Fibroblast of lung (primary cell): ENCODE results near the gene AKAP6. TPM values are rescaled to one million over a fixed set of nuclear protein-coding genes. Genes with fewer than 3 reads are reported as not detected.

ENCODE experiments used
- DNase-seq, 2 donors: peaks; one replicate each; pipeline versions ENCODE4 v3.0.0 to v3.0.0-alpha.2; 2010; ENCODE audit warnings: low read depth in 2 of 2
- H2AFZ ChIP-seq: 2 replicates; pipeline ENCODE4 v1.5.1; 2012; ENCODE audit warnings: low read length, control low read depth, inconsistent platforms
- H3K27ac ChIP-seq: 2 replicates; pipeline ENCODE4 v1.5.1; 2011; ENCODE audit warnings: low read length, control low read depth; ENCODE audit not compliant: insufficient read depth
- H3K27me3 ChIP-seq: 2 replicates; pipeline ENCODE4 v1.5.1; 2011; ENCODE audit warnings: mild to moderate bottlenecking, low read length; ENCODE audit not compliant: control insufficient read depth, insufficient read depth
- H3K36me3 ChIP-seq: 2 replicates; pipeline ENCODE4 v1.5.1; 2011; ENCODE audit warnings: low read length; ENCODE audit not compliant: control insufficient read depth, insufficient read depth
- H3K4me1 ChIP-seq: 2 replicates; pipeline ENCODE4 v1.5.1; 2011; ENCODE audit warnings: low read length; ENCODE audit not compliant: control insufficient read depth, insufficient read depth; ENCODE audit errors: extremely low read depth
- H3K4me2 ChIP-seq: 2 replicates; pipeline ENCODE4 v1.5.1; 2011; ENCODE audit warnings: low read length, control low read depth; ENCODE audit not compliant: insufficient read depth; ENCODE audit errors: extremely low read depth
- H3K4me3 ChIP-seq, 4 experiments: fragments of 200-600 bp in 1 of 4; sonication (generic) in 1 of 4; replicated peaks in 1 of 4; 2 replicates each; pipeline ENCODE4 v1.5.1; 2011 to 2016; ENCODE audit warnings: low read length in 4 of 4, low read depth in 3 of 4, mild to moderate bottlenecking in 3 of 4, control low read depth in 2 of 4, inconsistent platforms in 1 of 4, mixed read lengths in 1 of 4; ENCODE audit not compliant: insufficient read depth in 1 of 4; ENCODE audit errors: control extremely low read depth in 1 of 4
- H3K79me2 ChIP-seq: 2 replicates; pipeline ENCODE4 v1.5.1; 2012; ENCODE audit warnings: mild to moderate bottlenecking, low read length, inconsistent platforms; ENCODE audit not compliant: control insufficient read depth, insufficient read depth
- H3K9ac ChIP-seq: 2 replicates; pipeline ENCODE4 v1.5.1; 2011; ENCODE audit warnings: mild to moderate bottlenecking, low read length, control low read depth; ENCODE audit not compliant: insufficient read depth
- H3K9me3 ChIP-seq: 2 replicates; pipeline ENCODE4 v1.5.1; 2012; ENCODE audit warnings: low read depth, low read length; ENCODE audit not compliant: control insufficient read depth, insufficient read depth
- H4K20me1 ChIP-seq: 2 replicates; pipeline ENCODE4 v1.5.1; 2011; ENCODE audit warnings: low read length; ENCODE audit not compliant: control insufficient read depth, insufficient read depth; ENCODE audit errors: extremely low read depth
- EZH2 ChIP-seq: IDR thresholded peaks from 2 replicates; pipeline ENCODE4 v1.5.1; 2012; ENCODE audit warnings: low read length, control low read depth, mild to moderate bottlenecking; ENCODE audit errors: missing control alignments
- polyA plus RNA-seq, 2 donors: library from polyadenylated mRNA; depleted of rRNA in 1 of 2; stranded (reverse) in 1 of 2; unstranded in 1 of 2; fragments of >200 nt; gene quantifications; 2 replicates each; pipeline ENCODE4 v1.2.1, GENCODE V29; 2011 to 2012; ENCODE audit warnings: missing spikeins in 1 of 2
- total RNA-seq: library from RNA; depleted of rRNA; stranded (reverse); fragments of >200 nt; gene quantifications from 2 replicates; pipeline ENCODE4 v1.2.1, GENCODE V29; 2014
- TF ChIP-seq, protein P1 (sequence below), 2 donors: IDR thresholded peaks in 1 of 2; conservative IDR thresholded peaks in 1 of 2; 1 replicate in 1 of 2; 2 replicates in 1 of 2; pipeline ENCODE4 v1.5.1; 2011 to 2012; ENCODE audit warnings: low read length in 2 of 2, control low read depth in 1 of 2, inconsistent platforms in 1 of 2, low read depth in 1 of 2, mild to moderate bottlenecking in 1 of 2

AKAP6 gene
- total and polyA plus RNA-seq, 2 donors (not counting 1 experiment from before 2014, with no cell fraction given), result 3.3 to 10.9 TPM

DNA sequence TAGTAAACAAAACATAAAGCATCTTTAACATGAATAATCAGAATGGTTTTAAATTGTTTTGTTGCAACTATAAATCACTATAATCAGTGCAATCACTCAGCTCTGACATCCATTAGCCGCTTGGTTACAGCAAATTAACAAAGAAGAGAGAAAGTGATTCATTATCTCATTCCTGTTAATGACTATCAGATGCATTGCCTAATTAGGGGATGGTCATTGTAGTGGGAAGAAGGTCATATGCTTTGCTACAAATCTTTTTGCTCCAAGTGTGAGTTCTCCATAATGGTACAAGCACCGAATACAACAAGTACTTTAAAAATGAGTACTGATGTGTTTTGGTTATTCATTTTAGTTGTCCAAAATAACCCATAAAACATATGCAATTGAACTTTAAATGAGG lies 272.0 kb downstream of the AKAP6 start:
- Histone ChIP-seq H3K79me2 (no peaks in the 10 kb centered on the region), H3K9me3 (no peaks in the 10 kb centered on the region), H3K4me3 (no peak overlapping the region), H2AFZ (no peak overlapping the region), H3K27me3 (no peaks in the 10 kb centered on the region), H3K27ac (no peak overlapping the region), H4K20me1 (no peaks in the 10 kb centered on the region), H3K36me3 (no peaks in the 10 kb centered on the region), H3K4me2 (no peak overlapping the region), H3K9ac (no peak overlapping the region), H3K4me1 (peaks cover 2% of the 10 kb centered on the region)
- TF ChIP-seq, protein P1, sequence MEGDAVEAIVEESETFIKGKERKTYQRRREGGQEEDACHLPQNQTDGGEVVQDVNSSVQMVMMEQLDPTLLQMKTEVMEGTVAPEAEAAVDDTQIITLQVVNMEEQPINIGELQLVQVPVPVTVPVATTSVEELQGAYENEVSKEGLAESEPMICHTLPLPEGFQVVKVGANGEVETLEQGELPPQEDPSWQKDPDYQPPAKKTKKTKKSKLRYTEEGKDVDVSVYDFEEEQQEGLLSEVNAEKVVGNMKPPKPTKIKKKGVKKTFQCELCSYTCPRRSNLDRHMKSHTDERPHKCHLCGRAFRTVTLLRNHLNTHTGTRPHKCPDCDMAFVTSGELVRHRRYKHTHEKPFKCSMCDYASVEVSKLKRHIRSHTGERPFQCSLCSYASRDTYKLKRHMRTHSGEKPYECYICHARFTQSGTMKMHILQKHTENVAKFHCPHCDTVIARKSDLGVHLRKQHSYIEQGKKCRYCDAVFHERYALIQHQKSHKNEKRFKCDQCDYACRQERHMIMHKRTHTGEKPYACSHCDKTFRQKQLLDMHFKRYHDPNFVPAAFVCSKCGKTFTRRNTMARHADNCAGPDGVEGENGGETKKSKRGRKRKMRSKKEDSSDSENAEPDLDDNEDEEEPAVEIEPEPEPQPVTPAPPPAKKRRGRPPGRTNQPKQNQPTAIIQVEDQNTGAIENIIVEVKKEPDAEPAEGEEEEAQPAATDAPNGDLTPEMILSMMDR (conservative IDR thresholded peaks at IDR 0.05 in 1 of 2, IDR thresholded peaks at IDR 0.05 in 1 of 2; ENCODE audit: low read depth in 1 of 2, low read length in 2 of 2), result no peak
- DNase-seq, result no peak

DNA sequence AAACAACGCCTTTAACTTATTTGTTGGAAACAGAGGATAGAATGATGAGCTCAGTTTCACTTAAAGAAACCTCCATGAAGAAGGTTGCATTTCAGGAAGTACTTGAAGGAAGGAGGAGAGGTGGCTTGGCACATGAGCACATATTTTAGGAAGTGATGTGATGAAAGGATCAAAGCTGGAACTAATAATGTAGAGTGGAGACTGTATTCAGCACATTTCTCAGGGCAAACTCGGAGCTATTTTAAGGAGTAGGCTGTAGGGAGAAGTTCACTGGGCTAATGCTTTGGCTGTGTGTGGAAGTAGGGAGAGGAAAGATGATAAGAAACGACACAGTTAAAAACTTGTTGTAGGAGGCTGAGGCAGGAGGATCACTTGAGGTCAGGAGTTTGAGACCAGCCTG lies 272.8 kb downstream of the AKAP6 start:
- H3K9me3 ChIP-seq, result no peaks in the 10 kb centered on the region
- peak in 1 of 2 donors; percentile 39 for DNase-seq
- no peaks in the 10 kb centered on the region for H4K20me1 ChIP-seq
- H2AFZ ChIP-seq, result no peak overlapping the region
- no peak overlapping the region for H3K9ac ChIP-seq
- no peaks in the 10 kb centered on the region for H3K4me1 ChIP-seq
- no peaks in the 10 kb centered on the region for H3K27me3 ChIP-seq
- no peak overlapping the region for H3K4me2 ChIP-seq
- H3K27ac ChIP-seq, result no peak overlapping the region
- no peak overlapping the region for H3K4me3 ChIP-seq
- H3K79me2 ChIP-seq, result no peaks in the 10 kb centered on the region
- no peaks in the 10 kb centered on the region for H3K36me3 ChIP-seq
- TF ChIP-seq, protein P1 (conservative IDR thresholded peaks at IDR 0.05 in 1 of 2, IDR thresholded peaks at IDR 0.05 in 1 of 2; ENCODE audit: low read depth in 1 of 2, low read length in 2 of 2), result no peak
- no peak for TF ChIP-seq EZH2

DNA sequence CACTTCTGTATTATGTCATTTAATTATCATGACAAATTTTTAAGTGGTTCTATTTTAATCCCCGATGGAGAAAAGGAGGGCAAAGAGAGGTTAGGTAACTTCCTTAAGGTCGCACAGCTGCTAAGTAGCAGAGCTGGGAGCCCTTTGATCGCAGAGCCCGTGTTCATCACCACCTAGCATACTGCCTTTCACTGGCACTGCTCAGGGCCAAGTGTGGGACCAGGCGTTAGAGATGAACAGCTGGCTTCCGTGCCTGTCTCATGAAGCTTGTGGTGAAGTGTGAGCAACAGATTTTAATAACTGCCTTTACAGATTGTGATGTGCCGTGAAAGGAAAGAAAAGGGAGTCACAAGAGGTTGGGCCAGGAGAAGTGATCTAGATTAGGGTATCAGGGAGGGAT lies 273.6 kb downstream of the AKAP6 start:
- Histone ChIP-seq H3K4me1 (no peaks in the 10 kb centered on the region), H2AFZ (no peak overlapping the region), H3K4me3 (no peak overlapping the region), H3K4me2 (no peak overlapping the region), H3K79me2 (no peaks in the 10 kb centered on the region), H3K27ac (no peak overlapping the region), H4K20me1 (no peaks in the 10 kb centered on the region), H3K27me3 (no peaks in the 10 kb centered on the region), H3K36me3 (no peaks in the 10 kb centered on the region), H3K9ac (no peak overlapping the region), H3K9me3 (no peaks in the 10 kb centered on the region)
- TF ChIP-seq, protein P1 (conservative IDR thresholded peaks at IDR 0.05 in 1 of 2, IDR thresholded peaks at IDR 0.05 in 1 of 2; ENCODE audit: low read depth in 1 of 2, low read length in 2 of 2), result no peak
- TF ChIP-seq EZH2, result no peak
- DNase-seq, result no peak
